ENCODE data around the gene NRP1.

The NRP1 gene

DNA sequence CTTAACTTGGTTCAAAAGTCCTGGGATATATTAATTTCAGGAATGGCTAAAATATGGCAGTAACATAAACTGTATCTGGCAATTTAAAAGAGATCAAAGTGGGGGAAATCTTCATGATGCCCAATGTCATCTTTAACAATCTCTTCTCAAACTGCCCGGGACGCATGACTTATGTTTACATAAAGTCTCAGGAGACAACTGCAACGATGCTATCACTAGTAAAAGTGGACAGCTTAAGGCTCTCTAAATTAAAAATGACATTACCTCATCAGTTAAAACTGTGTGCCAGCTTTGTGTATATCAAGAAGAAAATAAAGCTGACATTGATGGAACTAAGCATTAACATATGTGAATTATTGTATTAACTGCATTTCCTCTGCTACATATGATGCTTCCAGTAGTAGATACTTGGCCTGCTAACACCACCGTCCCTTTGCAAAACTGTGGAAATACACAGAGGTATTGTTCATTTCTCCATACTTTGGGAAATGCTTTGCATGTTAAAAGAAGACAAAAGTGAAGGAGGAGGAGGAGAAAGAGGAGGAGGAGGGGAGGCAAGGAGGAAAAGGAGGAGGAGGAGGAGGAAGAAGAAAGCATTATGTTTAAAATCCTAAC, 62.4 kb downstream of the NRP1 start:
- ChIA-PET CTCF (interaction anchor here (1.2 to 1.3 kb wide), 3 partner anchors 11 to 1366 kb away, joined by 3 to 4 read pairs (median 3); no protein-coding TSS in a partner anchor), POLR2A (no interaction called here)
- 91% methylated on average over 2 of the region's 4 CpGs for WGBS (ENCODE audit: insufficient coverage)
- H3K4me1 ChIP-seq (ENCODE audit: control extremely low read depth in 1 of 4, control insufficient read depth in 4 of 4, insufficient read depth in 4 of 4, low read length in 3 of 4): peaks cover 0 to 8% (median 2%) of the 10 kb centered on the region in 4 experiments
- H3K36me3 ChIP-seq (ENCODE audit: control insufficient read depth in 4 of 4, insufficient read depth in 4 of 4, low read length in 3 of 4): no peaks in the 10 kb centered on the region
- H3K4me3 ChIP-seq (ENCODE audit: control insufficient read depth in 1 of 7, extremely low read depth in 1 of 7, insufficient read depth in 4 of 7, low read depth in 2 of 7, low read length in 6 of 7): no peak overlapping the region
- DNase-seq: no peak
- no peaks in the 10 kb centered on the region for H3K9me3 ChIP-seq (ENCODE audit: control extremely low read depth in 1 of 5, control insufficient read depth in 4 of 5, insufficient read depth in 2 of 5, low read depth in 1 of 5, low read length in 4 of 5)
- no peak overlapping the region for H3K27ac ChIP-seq (ENCODE audit: insufficient read depth in 1 of 2, low read depth in 1 of 2, low read length in 2 of 2, poor library complexity in 1 of 2, severe bottlenecking in 2 of 2)
- peaks cover 0 to 16% (median 0%) of the 10 kb centered on the region in 5 experiments for H3K27me3 ChIP-seq (replicated peaks in 2 of 5; ENCODE audit: control insufficient read depth in 4 of 5, insufficient read depth in 5 of 5, low read length in 4 of 5)

DNA sequence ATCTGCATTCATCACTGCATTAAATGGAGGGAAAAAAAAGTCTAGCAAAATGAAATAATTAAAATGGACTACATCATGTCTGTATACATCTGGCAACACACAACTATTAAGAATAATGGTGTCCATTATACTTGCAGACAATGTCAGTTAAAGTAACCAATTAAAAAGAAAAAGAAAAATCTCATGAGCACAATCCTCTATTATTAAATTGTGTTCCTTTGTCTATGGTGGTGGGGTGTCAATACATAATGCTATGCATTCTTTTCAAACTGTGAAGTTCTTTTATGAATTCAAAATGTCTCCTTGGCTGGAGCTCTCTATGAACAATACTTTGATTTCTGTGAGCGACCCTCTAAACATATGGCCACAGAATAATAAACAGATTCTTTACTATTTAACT, 63.5 kb downstream of the NRP1 start:
- ChIA-PET POLR2A (no interaction called here), CTCF (interaction anchor here (1.2 kb wide), 1 partner anchor 1367 kb away, joined by 3 read pairs; no protein-coding TSS in a partner anchor)
- Histone ChIP-seq H3K4me1 (ENCODE audit: control extremely low read depth in 1 of 4, control insufficient read depth in 4 of 4, insufficient read depth in 4 of 4, low read length in 3 of 4) (peaks cover 0 to 8% (median 2%) of the 10 kb centered on the region in 4 experiments), H3K36me3 (ENCODE audit: control insufficient read depth in 4 of 4, insufficient read depth in 4 of 4, low read length in 3 of 4) (no peaks in the 10 kb centered on the region), H3K27ac (ENCODE audit: insufficient read depth in 1 of 2, low read depth in 1 of 2, low read length in 2 of 2, poor library complexity in 1 of 2, severe bottlenecking in 2 of 2) (no peak overlapping the region), H3K27me3 (replicated peaks in 2 of 5; ENCODE audit: control insufficient read depth in 4 of 5, insufficient read depth in 5 of 5, low read length in 4 of 5) (peaks cover 0 to 16% (median 0%) of the 10 kb centered on the region in 5 experiments), H3K9me3 (ENCODE audit: control extremely low read depth in 1 of 5, control insufficient read depth in 4 of 5, insufficient read depth in 2 of 5, low read depth in 1 of 5, low read length in 4 of 5) (no peaks in the 10 kb centered on the region), H3K4me3 (ENCODE audit: control insufficient read depth in 1 of 7, extremely low read depth in 1 of 7, insufficient read depth in 4 of 7, low read depth in 2 of 7, low read length in 6 of 7) (no peak overlapping the region)
- no peak for DNase-seq
- WGBS (ENCODE audit: insufficient coverage): 60% methylated on average over 1 of the region's 1 CpG

DNA sequence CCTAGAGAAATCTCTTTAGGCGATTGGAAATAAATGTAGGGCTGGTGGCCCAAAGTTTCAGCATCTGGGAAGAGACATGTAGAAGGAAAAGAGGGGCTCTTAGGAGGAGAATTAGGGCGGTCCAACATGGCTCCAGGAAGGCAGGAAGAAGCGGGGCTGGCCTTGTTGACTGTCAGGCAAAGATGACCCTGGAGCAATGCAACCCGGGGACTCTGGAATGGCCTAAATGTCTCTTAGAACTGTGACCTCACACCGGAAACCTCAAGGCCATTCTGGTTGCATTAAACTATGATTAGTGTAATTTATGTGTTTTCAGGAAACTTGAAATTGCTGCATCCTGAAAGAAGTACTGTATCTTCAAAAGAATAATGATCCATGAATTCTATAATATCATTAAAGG, 66.8 kb downstream of the NRP1 start:
- no peak overlapping the region for H3K27ac ChIP-seq (ENCODE audit: insufficient read depth in 1 of 2, low read depth in 1 of 2, low read length in 2 of 2, poor library complexity in 1 of 2, severe bottlenecking in 2 of 2)
- H3K4me3 ChIP-seq (ENCODE audit: control insufficient read depth in 1 of 7, extremely low read depth in 1 of 7, insufficient read depth in 4 of 7, low read depth in 2 of 7, low read length in 6 of 7): no peak overlapping the region
- WGBS (ENCODE audit: insufficient coverage): 83% methylated on average over 3 of the region's 5 CpGs
- DNase-seq: peak in 2 of 3 donors; percentile 27 to 39
- no peaks in the 10 kb centered on the region for H3K9me3 ChIP-seq (ENCODE audit: control extremely low read depth in 1 of 5, control insufficient read depth in 4 of 5, insufficient read depth in 2 of 5, low read depth in 1 of 5, low read length in 4 of 5)
- no peaks in the 10 kb centered on the region for H3K4me1 ChIP-seq (ENCODE audit: control extremely low read depth in 1 of 4, control insufficient read depth in 4 of 4, insufficient read depth in 4 of 4, low read length in 3 of 4)
- POLR2A ChIA-PET: no interaction called here
- H3K27me3 ChIP-seq (replicated peaks in 2 of 5; ENCODE audit: control insufficient read depth in 4 of 5, insufficient read depth in 5 of 5, low read length in 4 of 5): peaks cover 0 to 7% (median 0%) of the 10 kb centered on the region in 5 experiments
- CTCF ChIA-PET: no interaction called here
- H3K36me3 ChIP-seq (ENCODE audit: control insufficient read depth in 4 of 4, insufficient read depth in 4 of 4, low read length in 3 of 4): no peaks in the 10 kb centered on the region

DNA sequence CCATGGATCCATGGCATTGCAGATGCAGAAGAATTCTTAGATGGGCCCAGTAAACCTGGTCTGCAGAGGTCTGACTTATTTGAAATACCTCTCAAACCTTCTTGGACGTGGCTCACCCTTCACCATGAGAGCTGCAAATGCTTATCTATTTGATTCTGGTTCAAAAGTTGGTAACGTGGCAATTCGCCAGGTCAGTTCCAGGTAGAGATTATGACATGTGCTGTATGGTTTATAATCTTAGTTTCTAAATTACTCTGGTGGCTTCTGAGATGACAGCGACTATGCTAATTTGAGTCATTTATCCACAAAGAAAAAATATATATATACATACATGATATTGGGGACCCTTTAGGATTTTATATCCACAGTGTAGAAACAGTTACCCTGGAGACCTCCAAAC, 68.8 kb downstream of the NRP1 start:
- DNase-seq: no peak
- WGBS (ENCODE audit: insufficient coverage): no CpG with 5 or more reads among the region's 4 CpGs
- CTCF ChIA-PET: no interaction called here
- Histone ChIP-seq H3K27me3 (replicated peaks in 2 of 5; ENCODE audit: control insufficient read depth in 4 of 5, insufficient read depth in 5 of 5, low read length in 4 of 5) (peaks cover 0 to 5% (median 0%) of the 10 kb centered on the region in 5 experiments), H3K27ac (ENCODE audit: insufficient read depth in 1 of 2, low read depth in 1 of 2, low read length in 2 of 2, poor library complexity in 1 of 2, severe bottlenecking in 2 of 2) (no peak overlapping the region), H3K36me3 (ENCODE audit: control insufficient read depth in 4 of 4, insufficient read depth in 4 of 4, low read length in 3 of 4) (no peaks in the 10 kb centered on the region), H3K4me1 (ENCODE audit: control extremely low read depth in 1 of 4, control insufficient read depth in 4 of 4, insufficient read depth in 4 of 4, low read length in 3 of 4) (no peaks in the 10 kb centered on the region), H3K4me3 (ENCODE audit: control insufficient read depth in 1 of 7, extremely low read depth in 1 of 7, insufficient read depth in 4 of 7, low read depth in 2 of 7, low read length in 6 of 7) (no peak overlapping the region), H3K9me3 (ENCODE audit: control extremely low read depth in 1 of 5, control insufficient read depth in 4 of 5, insufficient read depth in 2 of 5, low read depth in 1 of 5, low read length in 4 of 5) (no peaks in the 10 kb centered on the region)
- POLR2A ChIA-PET: no interaction called here

DNA sequence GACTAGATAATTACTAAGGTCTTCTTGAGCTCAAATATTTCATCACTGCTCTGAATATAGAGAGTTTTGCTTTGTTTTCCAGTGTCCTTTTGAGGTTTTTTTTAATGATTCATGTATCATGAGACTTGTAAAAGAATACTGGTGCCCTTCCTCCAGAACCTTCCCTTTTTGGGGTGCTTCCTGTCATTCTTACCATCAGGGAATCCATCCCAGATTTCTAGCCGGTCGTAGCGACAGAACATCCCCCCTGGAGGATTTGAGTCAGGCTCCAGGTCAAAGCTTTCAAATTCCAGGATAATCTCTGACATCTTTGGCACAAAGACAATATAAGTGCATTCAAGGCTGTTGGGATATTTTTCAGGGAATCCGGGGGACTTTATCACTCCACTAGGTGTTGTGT, 71.0 kb downstream of the NRP1 start:
- H3K27ac ChIP-seq (ENCODE audit: insufficient read depth in 1 of 2, low read depth in 1 of 2, low read length in 2 of 2, poor library complexity in 1 of 2, severe bottlenecking in 2 of 2): no peak overlapping the region
- POLR2A ChIA-PET: no interaction called here
- H3K36me3 ChIP-seq (ENCODE audit: control insufficient read depth in 4 of 4, insufficient read depth in 4 of 4, low read length in 3 of 4): no peaks in the 10 kb centered on the region
- H3K9me3 ChIP-seq (ENCODE audit: control extremely low read depth in 1 of 5, control insufficient read depth in 4 of 5, insufficient read depth in 2 of 5, low read depth in 1 of 5, low read length in 4 of 5): no peaks in the 10 kb centered on the region
- CTCF ChIA-PET: no interaction called here
- DNase-seq: no peak
- H3K27me3 ChIP-seq (replicated peaks in 2 of 5; ENCODE audit: control insufficient read depth in 4 of 5, insufficient read depth in 5 of 5, low read length in 4 of 5): peaks cover 0 to 5% (median 0%) of the 10 kb centered on the region in 5 experiments
- no peaks in the 10 kb centered on the region for H3K4me1 ChIP-seq (ENCODE audit: control extremely low read depth in 1 of 4, control insufficient read depth in 4 of 4, insufficient read depth in 4 of 4, low read length in 3 of 4)
- H3K4me3 ChIP-seq (ENCODE audit: control insufficient read depth in 1 of 7, extremely low read depth in 1 of 7, insufficient read depth in 4 of 7, low read depth in 2 of 7, low read length in 6 of 7): no peak overlapping the region
- WGBS (ENCODE audit: insufficient coverage): no CpG with 5 or more reads among the region's 4 CpGs

DNA sequence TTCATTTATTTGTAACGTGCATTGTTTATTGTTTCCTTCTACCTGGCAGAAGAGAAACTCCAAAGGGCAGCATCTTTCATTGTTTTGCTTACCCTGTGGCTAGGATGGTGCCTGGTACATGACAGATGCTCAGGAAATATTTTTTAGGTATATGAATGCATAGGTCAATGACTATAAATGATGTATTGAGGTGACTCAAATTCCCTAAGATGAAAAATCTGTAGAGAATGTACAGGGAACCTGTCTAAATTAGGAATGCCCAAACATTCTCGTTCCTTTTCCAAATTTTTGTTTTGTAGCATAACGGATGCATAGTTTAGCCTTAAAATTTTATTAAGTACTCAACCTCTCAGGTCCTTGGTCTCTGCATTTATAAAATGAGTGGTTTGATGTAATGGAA, 71.6 kb downstream of the NRP1 start:
- CTCF ChIA-PET: no interaction called here

DNA sequence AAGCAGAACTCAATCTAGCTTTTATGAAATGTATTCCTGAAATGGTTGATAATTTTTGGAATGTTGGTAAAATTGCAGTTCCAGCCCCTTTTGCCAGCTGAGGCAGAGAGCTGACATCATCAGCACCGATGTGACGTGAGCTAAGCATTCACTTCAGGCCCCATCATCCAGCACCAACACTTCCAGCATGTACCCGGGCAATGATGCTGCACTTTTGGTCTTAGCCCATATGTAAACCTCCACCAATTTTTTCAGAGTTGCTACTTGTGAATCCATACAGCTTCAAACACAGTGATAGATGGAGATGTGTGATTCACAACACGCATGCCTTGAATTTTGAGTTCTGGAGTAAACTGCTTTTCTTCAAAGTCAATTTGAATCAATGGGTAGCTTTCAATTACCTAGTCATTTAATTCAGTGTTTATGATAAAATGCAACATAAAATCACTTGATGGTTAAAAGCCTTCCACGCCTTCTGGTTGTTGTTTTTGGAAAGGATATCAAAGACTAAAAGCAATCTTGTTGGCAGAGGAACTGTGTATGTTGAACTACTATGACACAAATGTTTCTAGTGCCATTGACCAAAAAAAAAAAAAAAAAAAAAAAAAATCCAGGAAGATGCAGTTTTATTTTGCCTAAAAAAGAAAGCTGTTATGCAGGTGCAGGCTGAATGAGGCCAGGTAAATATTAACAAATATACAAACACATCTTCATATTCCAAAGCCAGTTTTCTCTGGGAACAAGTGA, 73.9 kb downstream of the NRP1 start:
- 100% methylated on average over 1 of the region's 5 CpGs for WGBS (ENCODE audit: insufficient coverage)
- DNase-seq: peak in 1 of 3 donors; percentile 8
- H3K36me3 ChIP-seq (ENCODE audit: control insufficient read depth in 4 of 4, insufficient read depth in 4 of 4, low read length in 3 of 4): no peaks in the 10 kb centered on the region
- peaks cover 0 to 7% (median 0%) of the 10 kb centered on the region in 5 experiments for H3K27me3 ChIP-seq (replicated peaks in 2 of 5; ENCODE audit: control insufficient read depth in 4 of 5, insufficient read depth in 5 of 5, low read length in 4 of 5)
- H3K4me1 ChIP-seq (ENCODE audit: control extremely low read depth in 1 of 4, control insufficient read depth in 4 of 4, insufficient read depth in 4 of 4, low read length in 3 of 4): no peaks in the 10 kb centered on the region
- CTCF ChIA-PET: interaction anchor here (1.5 kb wide), 1 partner anchor 11 kb away, joined by 4 read pairs; no protein-coding TSS in a partner anchor
- no peak overlapping the region for H3K4me3 ChIP-seq (ENCODE audit: control insufficient read depth in 1 of 7, extremely low read depth in 1 of 7, insufficient read depth in 4 of 7, low read depth in 2 of 7, low read length in 6 of 7)
- H3K9me3 ChIP-seq (ENCODE audit: control extremely low read depth in 1 of 5, control insufficient read depth in 4 of 5, insufficient read depth in 2 of 5, low read depth in 1 of 5, low read length in 4 of 5): no peaks in the 10 kb centered on the region
- POLR2A ChIA-PET: no interaction called here
- no peak overlapping the region for H3K27ac ChIP-seq (ENCODE audit: insufficient read depth in 1 of 2, low read depth in 1 of 2, low read length in 2 of 2, poor library complexity in 1 of 2, severe bottlenecking in 2 of 2)

More for the DNA sequence above, 71.6 kb downstream of the NRP1 start:
- Histone ChIP-seq H3K4me3 (ENCODE audit: control insufficient read depth in 1 of 7, extremely low read depth in 1 of 7, insufficient read depth in 4 of 7, low read depth in 2 of 7, low read length in 6 of 7) (no peak overlapping the region), H3K4me1 (ENCODE audit: control extremely low read depth in 1 of 4, control insufficient read depth in 4 of 4, insufficient read depth in 4 of 4, low read length in 3 of 4) (no peaks in the 10 kb centered on the region), H3K9me3 (ENCODE audit: control extremely low read depth in 1 of 5, control insufficient read depth in 4 of 5, insufficient read depth in 2 of 5, low read depth in 1 of 5, low read length in 4 of 5) (no peaks in the 10 kb centered on the region), H3K27ac (ENCODE audit: insufficient read depth in 1 of 2, low read depth in 1 of 2, low read length in 2 of 2, poor library complexity in 1 of 2, severe bottlenecking in 2 of 2) (no peak overlapping the region), H3K27me3 (replicated peaks in 2 of 5; ENCODE audit: control insufficient read depth in 4 of 5, insufficient read depth in 5 of 5, low read length in 4 of 5) (peaks cover 0 to 7% (median 0%) of the 10 kb centered on the region in 5 experiments), H3K36me3 (ENCODE audit: control insufficient read depth in 4 of 4, insufficient read depth in 4 of 4, low read length in 3 of 4) (no peaks in the 10 kb centered on the region)
- WGBS (ENCODE audit: insufficient coverage): 100% methylated on average over 2 of the region's 3 CpGs
- no peak for DNase-seq
- POLR2A ChIA-PET: no interaction called here

Data from common myeloid progenitor, CD34-positive (primary cell).